GF-D8 (cell line): ENCODE data around the gene SCN9A.

Experiments
- DNase-seq: peaks from one replicate; lab custom pipeline; 2025; lab: John Stamatoyannopoulos, UW

SCN9A gene

DNA sequence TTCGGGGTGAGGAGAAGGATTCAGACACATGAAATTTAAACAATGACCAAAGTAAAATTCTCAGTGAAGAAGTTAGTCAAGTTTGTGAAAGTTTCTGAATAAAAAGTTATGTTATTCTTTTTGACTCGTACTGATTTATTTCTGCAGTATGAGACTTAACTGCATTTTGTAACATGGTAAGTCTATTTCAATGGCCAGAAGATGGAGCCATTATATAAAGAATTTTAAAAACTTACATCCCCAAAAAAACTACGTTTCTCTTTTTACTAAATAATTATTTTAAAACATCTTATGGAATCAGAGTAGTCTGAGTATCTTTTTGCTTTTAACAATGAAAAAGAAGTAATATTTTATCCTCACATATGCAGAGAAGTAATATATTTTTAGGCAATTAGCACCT, 196.5 kb downstream of the SCN9A start:
- DNase-seq: no peak

DNA sequence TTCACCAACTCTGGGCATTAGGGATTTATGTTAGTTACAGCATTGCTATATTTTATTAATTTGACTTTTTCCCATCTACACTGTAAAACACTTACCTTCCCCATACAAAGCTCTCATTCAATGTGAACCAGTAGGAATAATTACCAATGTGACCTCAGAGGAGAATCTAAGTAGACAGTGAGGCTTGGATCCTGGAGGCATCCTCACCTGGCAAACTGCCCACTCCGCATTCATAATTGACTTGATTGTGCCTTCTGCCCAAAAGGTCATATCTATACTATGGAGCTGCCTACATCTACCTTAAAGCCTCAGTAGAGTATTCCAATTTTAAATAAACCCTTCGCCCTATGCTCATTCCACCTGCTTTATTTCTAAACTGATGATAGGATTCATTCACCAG, 202.5 kb downstream of the SCN9A start:
- DNase-seq: no peak

DNA sequence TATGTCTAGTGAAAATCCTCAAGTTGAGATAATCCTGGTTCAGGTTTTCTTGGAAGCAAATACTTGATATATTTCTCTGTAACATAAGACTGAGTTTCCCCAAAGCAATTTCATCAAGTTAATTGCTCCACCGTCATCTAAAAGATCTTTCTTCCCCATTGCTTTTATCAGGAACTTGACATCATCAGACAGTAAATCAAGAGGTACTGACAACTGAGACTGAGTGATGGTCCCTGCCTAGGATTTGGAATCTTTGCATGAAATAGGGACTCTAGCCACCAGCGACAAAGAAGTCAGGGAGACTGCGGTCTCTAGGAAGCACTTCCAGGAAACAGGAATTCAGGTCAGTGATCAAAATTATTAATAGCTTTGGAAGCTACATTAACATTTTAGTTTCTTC, 204.5 kb downstream of the SCN9A start:
- DNase-seq: no peak

DNA sequence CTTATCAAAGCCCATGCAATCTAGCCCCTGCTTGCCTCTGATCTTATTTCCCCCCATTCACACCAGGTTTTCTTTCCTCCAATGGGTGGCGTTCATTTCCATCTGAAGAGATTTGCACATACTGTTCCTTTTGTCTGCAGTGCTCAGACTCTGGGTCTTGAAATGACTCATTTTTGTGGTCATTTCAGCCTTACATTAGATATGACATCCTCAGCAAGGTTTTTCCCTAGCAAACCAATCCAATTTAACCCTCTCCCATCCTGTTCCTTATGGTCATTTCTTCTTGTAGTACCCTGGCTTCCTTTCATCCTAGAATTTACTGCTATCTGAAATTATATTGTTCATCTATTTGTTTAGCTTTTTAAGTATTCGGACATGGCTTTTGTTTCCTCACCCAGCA, 205.4 kb downstream of the SCN9A start:
- DNase-seq: no peak

DNA sequence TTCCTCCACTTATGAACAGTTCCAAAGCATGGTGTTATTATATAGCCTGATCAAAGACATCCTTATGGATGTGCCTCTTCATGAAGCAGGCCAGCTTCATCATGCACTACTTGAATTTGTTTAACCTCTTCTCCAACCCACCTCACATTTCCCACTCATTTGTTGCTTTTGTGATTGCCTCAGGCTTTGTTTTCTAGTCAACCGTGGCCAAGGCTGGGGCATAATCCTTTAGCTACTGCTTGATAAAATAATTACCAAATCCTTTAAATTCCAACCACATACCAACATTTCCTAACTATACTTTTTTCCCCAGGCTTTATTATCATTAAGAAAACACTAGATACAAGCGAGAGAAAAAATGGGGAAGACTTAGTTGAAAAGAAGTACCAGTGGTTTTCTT, 208.3 kb downstream of the SCN9A start:
- no peak for DNase-seq

DNA sequence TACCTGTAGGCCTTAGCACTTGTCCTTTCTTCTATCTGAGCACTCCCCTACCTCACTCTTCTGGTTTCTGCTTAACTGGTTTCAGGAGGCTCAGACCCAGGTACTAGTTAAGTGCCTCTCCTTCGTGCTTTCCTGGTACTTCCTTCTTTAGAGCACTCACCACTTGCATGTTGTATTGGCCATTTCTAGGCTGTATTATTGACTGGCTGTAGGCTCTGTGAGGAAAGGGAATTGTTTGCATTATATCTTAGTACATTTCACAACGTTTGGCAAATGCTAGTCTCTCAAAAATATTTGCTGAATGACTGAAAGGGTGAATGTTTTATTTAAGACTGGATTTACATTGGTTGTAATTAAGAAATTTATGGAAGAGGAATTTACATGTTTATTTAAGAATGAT, 212.0 kb downstream of the SCN9A start:
- no peak for DNase-seq

DNA sequence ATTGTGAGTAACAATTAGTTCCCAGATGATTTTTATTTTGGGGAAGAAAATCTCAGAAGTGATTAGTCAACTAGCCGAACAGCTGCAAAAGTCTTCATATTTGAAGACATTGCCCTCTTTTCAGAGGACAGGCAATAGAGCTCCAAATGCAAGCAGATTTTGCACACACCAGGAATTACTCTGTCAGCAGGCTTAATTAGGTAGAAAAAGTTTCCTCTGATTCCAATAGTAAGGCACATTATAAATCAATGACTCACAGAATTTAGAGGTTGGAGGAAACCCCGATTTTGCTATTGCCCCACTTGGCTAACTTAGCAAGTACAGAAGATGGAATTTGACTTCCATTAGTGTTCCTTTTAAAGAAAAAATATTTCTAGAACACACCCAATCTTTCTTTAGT, 217.2 kb downstream of the SCN9A start:
- no peak for DNase-seq

DNA sequence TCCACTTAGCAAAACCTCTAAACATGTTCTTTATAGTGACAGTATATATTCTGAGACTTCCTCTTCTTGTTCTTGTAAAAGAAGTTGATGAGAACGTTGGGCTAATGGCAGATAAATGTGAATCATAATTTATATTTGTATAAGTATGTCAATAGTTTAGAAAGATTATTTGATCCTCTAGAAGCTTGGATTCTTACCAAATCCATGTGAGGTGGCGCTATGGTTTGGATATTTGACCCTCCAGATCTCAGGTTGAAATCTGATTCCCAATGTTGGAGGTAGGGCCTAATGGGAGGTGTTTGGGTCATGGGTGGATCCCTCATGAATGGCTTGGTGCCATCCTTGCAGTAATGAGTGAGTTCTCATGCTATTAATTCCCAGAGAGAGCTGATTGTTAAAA, 218.2 kb downstream of the SCN9A start:
- no peak for DNase-seq

DNA sequence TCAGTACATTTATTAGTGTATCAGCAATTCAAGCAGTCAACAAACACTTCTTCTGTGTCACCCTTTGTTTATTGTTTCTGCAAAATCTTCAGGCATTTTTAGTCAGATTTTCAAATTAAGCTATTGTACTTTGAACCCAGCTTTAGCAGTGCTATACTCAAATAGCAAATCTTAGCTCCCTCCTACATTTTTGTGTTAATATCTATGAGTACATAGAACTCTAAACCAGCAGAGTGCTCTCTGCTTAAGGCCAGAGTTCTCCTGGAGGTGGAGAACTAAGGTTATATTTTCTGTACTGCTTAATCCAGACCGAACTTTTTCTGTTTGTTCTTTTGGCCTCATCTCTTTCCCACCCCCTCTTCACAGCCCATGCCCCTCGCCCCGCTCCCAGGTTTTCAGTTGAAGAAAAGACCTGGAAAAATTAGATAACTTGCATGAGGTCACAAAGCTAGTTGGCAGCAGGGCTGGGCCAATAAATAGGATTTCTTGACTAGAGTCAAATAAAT, 218.7 kb downstream of the SCN9A start:
- DNase-seq: no peak

DNA sequence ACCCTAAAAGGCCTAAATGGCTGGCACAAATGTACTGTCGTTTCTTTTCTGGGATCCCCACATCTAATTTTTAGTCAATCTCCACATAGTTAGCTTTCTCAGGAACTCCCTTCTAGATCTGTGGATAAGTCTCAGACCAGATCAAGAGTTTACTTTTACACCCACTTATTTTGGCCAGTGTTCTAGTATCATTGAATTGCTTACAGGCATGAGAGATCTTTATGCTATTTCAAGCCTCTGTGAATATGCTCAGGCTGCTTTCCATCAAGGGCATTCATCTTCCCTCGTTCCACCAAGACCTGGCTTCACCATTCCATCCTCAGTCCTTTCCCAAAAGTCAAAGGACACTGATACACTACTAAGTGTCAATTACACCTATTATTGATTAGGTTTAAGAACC, 220.2 kb downstream of the SCN9A start:
- DNase-seq: no peak

DNA sequence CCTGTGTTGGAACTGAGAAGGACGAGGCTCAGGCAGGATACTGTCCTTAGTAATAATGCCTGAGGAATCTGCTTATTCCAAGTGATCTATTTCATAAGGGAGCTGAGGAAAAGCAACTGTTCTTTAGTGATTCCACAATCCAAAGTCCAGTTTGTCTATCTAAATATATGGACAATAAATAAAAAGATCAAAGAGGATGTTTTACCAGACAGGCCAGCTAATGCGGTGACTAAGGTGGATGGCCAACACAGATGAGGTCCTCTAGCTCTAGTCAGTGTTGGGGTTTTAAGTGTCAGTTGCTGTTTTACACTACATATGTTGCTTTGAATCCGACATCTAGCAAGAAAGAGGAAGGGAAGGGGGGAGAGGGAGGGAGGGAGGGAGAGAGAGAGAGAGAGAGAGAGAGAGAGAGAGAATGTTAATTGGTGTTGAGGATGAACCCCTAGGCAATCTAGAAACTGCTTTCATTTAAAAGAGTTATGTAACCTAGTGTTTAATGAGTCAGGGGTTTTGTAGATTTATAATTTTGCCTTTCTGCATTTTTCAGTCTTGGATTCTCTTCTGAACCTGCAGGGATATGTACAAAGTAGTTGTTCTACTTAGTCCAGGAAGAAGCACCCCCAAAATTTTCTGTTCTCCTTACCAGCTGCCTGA, 220.9 kb downstream of the SCN9A start:
- no peak for DNase-seq

DNA sequence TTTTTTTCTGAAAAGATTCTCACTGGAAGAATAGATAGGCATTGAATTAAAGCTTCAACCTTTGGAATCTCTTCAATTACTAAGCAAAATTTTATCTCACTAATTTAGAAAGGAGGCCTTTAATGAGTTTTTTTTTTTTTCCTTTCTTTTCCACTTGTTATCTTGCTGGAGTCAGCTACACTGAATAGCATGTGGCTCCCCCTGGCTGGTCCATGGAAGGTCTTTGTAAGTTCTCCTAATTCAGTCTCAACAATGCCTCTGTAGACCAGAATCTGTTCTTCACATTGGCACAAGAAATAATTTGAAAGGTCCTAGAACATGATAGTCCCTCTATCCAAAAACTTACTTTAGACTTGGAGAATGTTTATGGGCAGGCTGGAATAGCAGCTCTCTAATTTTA, 223.7 kb downstream of the SCN9A start:
- no peak for DNase-seq

DNA sequence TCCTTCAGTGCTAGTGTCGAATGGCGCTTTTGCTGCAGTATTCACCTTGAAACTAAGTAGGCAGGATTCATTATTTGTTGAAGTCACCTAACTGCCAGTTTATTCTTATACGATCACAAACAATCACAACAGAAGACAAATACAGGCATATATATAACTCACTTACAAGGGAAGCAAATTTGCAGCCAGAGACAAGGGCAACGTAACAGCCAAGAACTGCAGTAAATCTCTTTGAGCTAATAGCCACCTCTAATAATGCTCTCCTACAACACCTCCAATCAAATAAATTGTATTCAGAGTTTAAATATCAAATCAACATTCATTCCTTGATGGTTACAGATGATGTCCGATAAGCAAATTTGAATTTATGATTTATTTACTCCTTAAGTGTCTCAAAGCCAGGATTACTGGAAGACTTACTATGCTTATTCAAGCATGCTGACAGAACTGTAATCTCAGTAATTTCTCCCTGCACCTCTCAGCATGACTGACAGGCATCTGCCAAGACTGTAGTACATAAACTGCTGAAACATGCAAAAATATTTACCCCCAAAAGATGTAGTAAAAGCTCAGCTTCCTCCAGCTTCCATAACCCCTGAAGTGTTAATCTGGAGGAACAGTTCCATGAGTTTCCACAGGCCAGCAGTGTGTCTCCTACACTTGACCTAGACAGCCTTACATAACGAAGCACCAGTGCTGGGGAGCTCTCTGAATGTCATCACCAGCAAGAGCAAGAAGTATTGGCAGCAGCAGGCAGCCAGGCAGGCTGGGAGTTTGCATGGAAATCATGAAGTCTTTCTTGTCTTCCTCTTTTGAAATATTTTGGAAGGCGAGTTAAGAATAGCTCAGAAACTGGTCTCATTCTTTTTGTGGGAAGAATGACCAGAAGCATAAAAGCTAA, 227.0 kb downstream of the SCN9A start:
- DNase-seq: no peak

DNA sequence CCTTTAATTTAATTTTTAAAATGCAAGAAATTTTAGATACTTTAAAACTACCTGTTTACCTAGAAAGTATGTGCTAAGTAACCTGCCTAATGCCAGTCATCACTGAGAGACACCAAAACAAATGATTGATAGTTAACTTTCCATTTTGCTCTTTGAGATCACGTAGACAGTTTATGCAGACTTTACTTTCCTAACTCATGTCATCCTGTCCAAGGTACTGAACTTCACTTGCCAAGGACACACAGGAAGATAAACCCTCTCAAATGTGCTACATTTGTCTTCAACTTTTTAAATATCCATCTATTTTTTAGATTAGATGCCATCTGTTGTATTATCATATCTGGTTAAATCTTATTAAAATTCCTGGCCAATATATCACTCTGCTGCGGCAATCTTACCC, 227.9 kb downstream of the SCN9A start:
- DNase-seq: no peak
